H9 (cell line): ENCODE measurements around the gene RTP1. TPM values are rescaled to one million over a fixed set of nuclear protein-coding genes. Genes with fewer than 3 reads are reported as not detected.

Experiments used
- DNase-seq: peaks from one replicate; pipeline ENCODE4 v3.0.0-alpha.2; 2017
- H2AFZ ChIP-seq: one replicate; pipeline ENCODE4 v1.6.1; 2013; ENCODE audit warnings: mild to moderate bottlenecking, low read length, control low read depth, moderate library complexity
- H2AK5ac ChIP-seq: 2 replicates; pipeline ENCODE4 v1.6.1; 2013; ENCODE audit warnings: low read length, control low read depth, mixed read lengths; ENCODE audit not compliant: insufficient read length
- H2BK120ac ChIP-seq: one replicate; pipeline ENCODE4 v1.6.1; 2013; ENCODE audit warnings: low read depth, mild to moderate bottlenecking, low read length, control low read depth, inconsistent platforms; ENCODE audit not compliant: poor library complexity, severe bottlenecking
- H2BK12ac ChIP-seq: 2 replicates; pipeline ENCODE4 v1.6.1; 2013; ENCODE audit warnings: low read length, control low read depth, mixed read lengths, low read depth; ENCODE audit not compliant: insufficient read length
- H2BK15ac ChIP-seq: 2 replicates; pipeline ENCODE4 v1.6.1; 2013; ENCODE audit warnings: low read depth, low read length, control low read depth
- H2BK20ac ChIP-seq: one replicate; pipeline ENCODE4 v1.6.1; 2013; ENCODE audit warnings: low read depth, mild to moderate bottlenecking, low read length, control low read depth, inconsistent platforms; ENCODE audit not compliant: poor library complexity, severe bottlenecking
- H2BK5ac ChIP-seq: 2 replicates; pipeline ENCODE4 v1.6.1; 2013; ENCODE audit warnings: low read length, control low read depth, mixed read lengths; ENCODE audit not compliant: insufficient read length
- H3K14ac ChIP-seq: 2 replicates; pipeline ENCODE4 v1.6.1; 2013; ENCODE audit warnings: low read length, control low read depth; ENCODE audit not compliant: insufficient read depth
- H3K18ac ChIP-seq: 2 replicates; pipeline ENCODE4 v1.6.1; 2013; ENCODE audit warnings: low read depth, mild to moderate bottlenecking, mixed read lengths, low read length, control low read depth; ENCODE audit not compliant: insufficient read length
- H3K23ac ChIP-seq: 2 replicates; pipeline ENCODE4 v1.6.1; 2013; ENCODE audit warnings: low read length, control low read depth, mixed read lengths, low read depth; ENCODE audit not compliant: insufficient read length
- H3K23me2 ChIP-seq: 2 replicates; pipeline ENCODE4 v1.6.1; 2013; ENCODE audit warnings: low read depth, mild to moderate bottlenecking, mixed read lengths, low read length, control low read depth; ENCODE audit not compliant: insufficient read length, poor library complexity, severe bottlenecking
- H3K27ac ChIP-seq: 2 replicates; pipeline ENCODE4 v1.5.1; 2013; ENCODE audit warnings: low read length, control low read depth, mixed read lengths, low read depth; ENCODE audit not compliant: insufficient read length
- H3K27me3 ChIP-seq: 2 replicates; pipeline ENCODE4 v1.6.1; 2013; ENCODE audit warnings: low read length, control low read depth, inconsistent platforms; ENCODE audit not compliant: insufficient read depth
- H3K4ac ChIP-seq: 2 replicates; pipeline ENCODE4 v1.6.1; 2013; ENCODE audit warnings: low read depth, mild to moderate bottlenecking, control low read depth, inconsistent platforms, low read length, moderate library complexity
- H3K4me1 ChIP-seq: 2 replicates; pipeline ENCODE4 v1.6.1; 2013; ENCODE audit warnings: low read length, control low read depth, inconsistent platforms; ENCODE audit not compliant: insufficient read depth
- H3K4me2 ChIP-seq: 2 replicates; pipeline ENCODE4 v1.6.1; 2013; ENCODE audit warnings: low read length, control low read depth, mixed read lengths; ENCODE audit not compliant: insufficient read length, insufficient read depth
- H3K56ac ChIP-seq: 2 replicates; pipeline ENCODE4 v1.6.1; 2013; ENCODE audit warnings: low read depth, mild to moderate bottlenecking, mixed read lengths, low read length, control low read depth; ENCODE audit not compliant: insufficient read length
- H3K79me1 ChIP-seq: 2 replicates; pipeline ENCODE4 v1.6.1; 2013; ENCODE audit warnings: low read depth, mild to moderate bottlenecking, moderate library complexity, low read length, control low read depth, inconsistent platforms; ENCODE audit not compliant: insufficient read depth, poor library complexity, severe bottlenecking
- H3K79me2 ChIP-seq: 2 replicates; pipeline ENCODE4 v1.6.1; 2013; ENCODE audit warnings: low read length, control low read depth, inconsistent platforms; ENCODE audit not compliant: insufficient read depth
- H3K9ac ChIP-seq: 2 replicates; pipeline ENCODE4 v1.6.1; 2013; ENCODE audit warnings: low read length, control low read depth, mixed read lengths; ENCODE audit not compliant: insufficient read length; ENCODE audit errors: extremely low read depth
- H3K9me3 ChIP-seq: one replicate; pipeline ENCODE4 v1.6.1; 2013; ENCODE audit warnings: low read depth, low read length, inconsistent platforms; ENCODE audit not compliant: control insufficient read depth
- H3T11ph ChIP-seq: one replicate; pipeline ENCODE4 v1.6.1; 2013; ENCODE audit warnings: mild to moderate bottlenecking, low read length, control low read depth, inconsistent platforms
- H4K20me1 ChIP-seq: one replicate; pipeline ENCODE4 v1.6.1; 2013; ENCODE audit not compliant: control insufficient read depth, insufficient read length, insufficient read depth
- H4K5ac ChIP-seq: 2 replicates; pipeline ENCODE4 v1.6.1; 2013; ENCODE audit warnings: low read depth, mild to moderate bottlenecking, mixed read lengths, low read length, control low read depth; ENCODE audit not compliant: insufficient read length
- H4K8ac ChIP-seq: replicated peaks from 2 replicates; pipeline ENCODE4 v1.6.1; 2013; ENCODE audit warnings: low read length, control low read depth, mixed read lengths, low read depth; ENCODE audit not compliant: insufficient read length
- H4K91ac ChIP-seq: 2 replicates; pipeline ENCODE4 v1.6.1; 2013; ENCODE audit warnings: low read depth, mild to moderate bottlenecking, moderate library complexity, mixed read lengths, low read length, control low read depth; ENCODE audit not compliant: insufficient read length
- H3K27ac Mint-ChIP-seq, 3 experiments: 2 replicates in 2 of 3; 3 replicates in 1 of 3; pipeline ENCODE4 v1.8.0; 2020 to 2021; ENCODE audit warnings: mixed read lengths in 3 of 3, mild to moderate bottlenecking in 1 of 3, moderate library complexity in 1 of 3
- H3K27me3 Mint-ChIP-seq: 2 replicates; pipeline ENCODE4 v1.8.0; 2021; ENCODE audit warnings: low read depth, mild to moderate bottlenecking, moderate library complexity, mixed read lengths
- H3K36me3 Mint-ChIP-seq, 3 experiments: 2 replicates in 2 of 3; 3 replicates in 1 of 3; pipeline ENCODE4 v1.8.0; 2020 to 2021; ENCODE audit warnings: low read depth in 3 of 3, mixed read lengths in 3 of 3; ENCODE audit not compliant: insufficient read depth in 1 of 3
- H3K4me1 Mint-ChIP-seq, 2 experiments: 2 replicates each; pipeline ENCODE4 v1.8.0; 2020; ENCODE audit warnings: mixed read lengths in 2 of 2
- H3K4me3 Mint-ChIP-seq, 2 experiments: 2 replicates in 1 of 2; 3 replicates in 1 of 2; pipeline ENCODE4 v1.8.0; 2020 to 2021; ENCODE audit warnings: mild to moderate bottlenecking in 2 of 2, mixed read lengths in 2 of 2, moderate library complexity in 1 of 2
- H3K9me3 Mint-ChIP-seq, 2 experiments: 2 replicates in 1 of 2; 3 replicates in 1 of 2; pipeline ENCODE4 v1.8.0; 2020; ENCODE audit warnings: mild to moderate bottlenecking in 2 of 2, mixed read lengths in 2 of 2, moderate library complexity in 1 of 2
- CTCF ChIP-seq: fragments of 200-600 bp; sonication (generic); conservative IDR thresholded peaks from 3 replicates; pipeline ENCODE4 v1.8.0; 2021; ENCODE audit warnings: antibody characterized with exemption, mild to moderate bottlenecking
- WGBS: extraction: QIAGEN DNeasy Blood & Tissue Kit; methylation state at CpG from one replicate; pipeline ENCODE4 v1.1.7; 2013; ENCODE audit warnings: missing lambda C conversion rate, low lambda C conversion rate, mixed read lengths; ENCODE audit not compliant: insufficient read length; ENCODE audit errors: extremely low coverage; 5-methylcytosine and 5-hydroxymethylcytosine counted together
- total RNA-seq: library from RNA; stranded (reverse); gene quantifications from 2 replicates; pipeline ENCODE4 v1.2.1, GENCODE V29; 2021

The RTP1 gene
- total RNA-seq, 1 experiment from 2014 or later: 6.6 TPM

GRCh38 chr3:187183210-187183862 lies 13.9 kb upstream of the RTP1 start:
- Histone ChIP-seq H3T11ph (no peak overlapping the region), H3K23ac (no peak overlapping the region), H4K20me1 (no peaks in the 10 kb centered on the region), H3K14ac (0 out of 2 replicates have a peak overlapping the region, but pooled peaks have one; percentile 27), H4K91ac (no peak overlapping the region), H3K27me3 (no peaks in the 10 kb centered on the region), H3K79me2 (peaks cover 6% of the 10 kb centered on the region; the same call in 1 of the 2 replicates), H2BK5ac (no peak overlapping the region), H4K5ac (no peak overlapping the region), H3K9ac (no peak overlapping the region), H3K23me2 (no peaks in the 10 kb centered on the region), H3K4me2 (no peak overlapping the region), H3K4ac (no peak overlapping the region), H3K18ac (no peak overlapping the region), H4K8ac (no peak overlapping the region), H2AFZ (no peak overlapping the region), H3K4me1 (peaks cover 20% of the 10 kb centered on the region), H2AK5ac (no peak overlapping the region), H3K27ac (peak overlapping the region; percentile 95), H3K9me3 (no peaks in the 10 kb centered on the region), H2BK15ac (no peak overlapping the region), H2BK20ac (no peak overlapping the region), H3K56ac (no peak overlapping the region), H2BK12ac (peak overlapping the region; percentile 82), H3K79me1 (no peaks in the 10 kb centered on the region), H2BK120ac (no peak overlapping the region)
- H3K4me1 Mint-ChIP-seq: peaks cover 72 to 80% of the 10 kb centered on the region in 2 experiments
- peaks cover 0 to 22% (median 0%) of the 10 kb centered on the region in 3 experiments; a peak in 3 of 7 replicates for H3K36me3 Mint-ChIP-seq
- no peak overlapping the region for H3K4me3 Mint-ChIP-seq
- peak overlapping the region in 2 of 3 experiments; percentile 84 to 99; a peak in 4 of 7 replicates for H3K27ac Mint-ChIP-seq
- H3K9me3 Mint-ChIP-seq: peaks cover 0 to 2% of the 10 kb centered on the region in 2 experiments; a peak in 1 of 5 replicates
- H3K27me3 Mint-ChIP-seq: peaks cover 2% of the 10 kb centered on the region; the same call in 1 of the 2 replicates
- no CpG with 5 or more reads among the region's 7 CpGs for WGBS
- peak; percentile 73 for DNase-seq
- no peak for TF ChIP-seq CTCF
